Small intestine (tissue), 7 donors: Measurements from ENCODE around the gene NFATC1. TPM values are rescaled to one million over a fixed set of nuclear protein-coding genes. Genes with fewer than 3 reads are reported as not detected.

Experiments used
- DNase-seq, 2 donors: peaks; one replicate each; pipeline versions ENCODE4 v3.0.0 to v3.0.0-alpha.2; 2013
- FAIRE-seq: peaks from 2 replicates; lab custom pipeline; 2012; peaks lifted over from hg19 to GRCh38; lab: Jason Lieb, UNC
- H3K27ac ChIP-seq, 3 donors: one replicate each; pipeline ENCODE4 v1.5.1; 2013; ENCODE audit warnings: low read length in 2 of 3, mild to moderate bottlenecking in 2 of 3, control low read depth in 1 of 3, inconsistent platforms in 1 of 3, low read depth in 1 of 3, moderate library complexity in 1 of 3
- H3K27me3 ChIP-seq, 3 donors: one replicate each; pipeline ENCODE4 v1.6.1; 2013; ENCODE audit warnings: low read length in 3 of 3, inconsistent platforms in 1 of 3; ENCODE audit not compliant: control insufficient read depth in 3 of 3, insufficient read depth in 3 of 3
- H3K36me3 ChIP-seq, 3 donors: one replicate each; pipeline ENCODE4 v1.6.1; 2013; ENCODE audit warnings: low read length in 3 of 3, inconsistent platforms in 1 of 3, low read depth in 1 of 3, mild to moderate bottlenecking in 1 of 3, moderate library complexity in 1 of 3; ENCODE audit not compliant: control insufficient read depth in 3 of 3, insufficient read depth in 2 of 3
- H3K4me1 ChIP-seq, 3 donors: one replicate each; pipeline ENCODE4 v1.6.1; 2013; ENCODE audit warnings: low read length in 2 of 3, inconsistent platforms in 1 of 3, low read depth in 1 of 3, mild to moderate bottlenecking in 1 of 3, moderate library complexity in 1 of 3; ENCODE audit not compliant: control insufficient read depth in 3 of 3, insufficient read depth in 2 of 3
- H3K4me3 ChIP-seq, 3 donors: one replicate each; pipeline ENCODE4 v1.5.1; 2013; ENCODE audit warnings: low read length in 3 of 3, control low read depth in 1 of 3, inconsistent platforms in 1 of 3, low read depth in 1 of 3, mild to moderate bottlenecking in 1 of 3, moderate library complexity in 1 of 3
- H3K9me3 ChIP-seq, 2 donors: one replicate each; pipeline ENCODE4 v1.6.1; 2013; ENCODE audit warnings: low read depth in 1 of 2, low read length in 1 of 2; ENCODE audit not compliant: control insufficient read depth in 2 of 2, insufficient read depth in 1 of 2
- WGBS, 3 donors: extraction: QIAGEN DNeasy Blood & Tissue Kit; methylation state at CpG; one replicate each; pipeline ENCODE4 v1.1.7; 2013; 5-methylcytosine and 5-hydroxymethylcytosine counted together
- polyA plus RNA-seq, 4 donors: library from polyadenylated mRNA; stranded (reverse) in 3 of 4; unstranded in 1 of 4; fragments of 200-250 nt in 3 of 4; fragments of 120-200 nt in 1 of 4; gene quantifications; one replicate each; pipeline versions ENCODE4 v1.2.1 to v1.2.3, GENCODE V29; 2013
- donor health status: healthy with polysubstance abuse.
- donor health status: control.
- donor health status: control.
- donor health status: Bipolar disorder and iron deficiency.
- donor health status: healthy.

NFATC1 gene
- polyA plus RNA-seq, 4 donors, result 0.67 to 5.9 (median 2.2) TPM

GRCh38 chr18:79424008-79424565 lies 28.4 kb downstream of the NFATC1 start:
- FAIRE-seq (no peak), DNase-seq (no peak)
- Histone ChIP-seq H3K4me1 (no peaks in the 10 kb centered on the region), H3K9me3 (no peaks in the 10 kb centered on the region), H3K27me3 (no peaks in the 10 kb centered on the region), H3K4me3 (no peak overlapping the region), H3K36me3 (peaks cover 0 to 9% (median 0%) of the 10 kb centered on the region in 3 donors), H3K27ac (no peak overlapping the region)
- 75 to 87% (median 83%) methylated on average over 30 of the region's 30 CpGs for WGBS, 3 donors

GRCh38 chr18:79424880-79425568 lies 29.3 kb downstream of the NFATC1 start:
- peaks cover 0 to 9% (median 0%) of the 10 kb centered on the region in 3 donors for H3K36me3 ChIP-seq
- H3K9me3 ChIP-seq, result no peaks in the 10 kb centered on the region
- DNase-seq (no peak), FAIRE-seq (no peak)
- no peaks in the 10 kb centered on the region for H3K27me3 ChIP-seq
- 55 to 75% (median 72%) methylated on average over 19 of the region's 19 CpGs for WGBS, 3 donors
- H3K27ac ChIP-seq, result no peak overlapping the region
- no peaks in the 10 kb centered on the region for H3K4me1 ChIP-seq
- H3K4me3 ChIP-seq, result no peak overlapping the region

GRCh38 chr18:79425569-79425886 lies 29.8 kb downstream of the NFATC1 start:
- no peaks in the 10 kb centered on the region for H3K9me3 ChIP-seq
- WGBS, 3 donors, result 81 to 89% (median 89%) methylated on average over 12 of the region's 12 CpGs
- no peak for DNase-seq

GRCh38 chr18:79426376-79427300 lies 30.9 kb downstream of the NFATC1 start:
- H3K4me3 ChIP-seq, result no peak overlapping the region
- DNase-seq (no peak), FAIRE-seq (no peak)
- 85 to 86% (median 86%) methylated on average over 37 of the region's 37 CpGs for WGBS, 3 donors
- H3K4me1 ChIP-seq, result no peaks in the 10 kb centered on the region
- H3K36me3 ChIP-seq, result peaks cover 0 to under 1% (median 0%) of the 10 kb centered on the region in 3 donors
- H3K27me3 ChIP-seq, result no peaks in the 10 kb centered on the region
- H3K27ac ChIP-seq, result no peak overlapping the region
- no peaks in the 10 kb centered on the region for H3K9me3 ChIP-seq

More at GRCh38 chr18:79425569-79425886, 29.8 kb downstream of the NFATC1 start:
- FAIRE-seq, result no peak
- no peaks in the 10 kb centered on the region for H3K27me3 ChIP-seq
- no peak overlapping the region for H3K4me3 ChIP-seq
- H3K27ac ChIP-seq, result no peak overlapping the region
- no peaks in the 10 kb centered on the region for H3K4me1 ChIP-seq
- H3K36me3 ChIP-seq, result peaks cover 0 to 8% (median 0%) of the 10 kb centered on the region in 3 donors

GRCh38 chr18:79427368-79428225 lies 31.9 kb downstream of the NFATC1 start:
- Histone ChIP-seq H3K27me3 (no peaks in the 10 kb centered on the region), H3K4me3 (no peak overlapping the region), H3K4me1 (no peaks in the 10 kb centered on the region), H3K9me3 (no peaks in the 10 kb centered on the region), H3K27ac (no peak overlapping the region), H3K36me3 (no peaks in the 10 kb centered on the region)
- DNase-seq (no peak), FAIRE-seq (no peak)
- 79 to 87% (median 81%) methylated on average over 26 to 29 of the region's 29 CpGs for WGBS, 3 donors

- no peak overlapping the region for H3K4me3 ChIP-seq
- 77 to 88% (median 86%) methylated on average over 10 of the region's 10 CpGs for WGBS, 3 donors
- no peak overlapping the region for H3K27ac ChIP-seq
- H3K4me1 ChIP-seq, result no peaks in the 10 kb centered on the region
- H3K36me3 ChIP-seq, result no peaks in the 10 kb centered on the region
- no peaks in the 10 kb centered on the region for H3K9me3 ChIP-seq
- no peak for FAIRE-seq
- no peaks in the 10 kb centered on the region for H3K27me3 ChIP-seq
- DNase-seq, result no peak
These were observed 32.6 kb downstream of the NFATC1 start for GRCh38 chr18:79428287-79428686.

GRCh38 chr18:79429381-79429780 lies 33.7 kb downstream of the NFATC1 start:
- DNase-seq, result no peak
- Histone ChIP-seq H3K27ac (no peak overlapping the region), H3K36me3 (peaks cover 0 to 4% (median 0%) of the 10 kb centered on the region in 3 donors), H3K9me3 (no peaks in the 10 kb centered on the region), H3K4me1 (no peaks in the 10 kb centered on the region), H3K4me3 (no peak overlapping the region), H3K27me3 (no peaks in the 10 kb centered on the region)
- no peak for FAIRE-seq
- 85 to 94% (median 91%) methylated on average over 14 of the region's 14 CpGs for WGBS, 3 donors
